Testis (tissue), 2 donors: ENCODE data around the gene WDR6.

Source experiments
- POLR2A ChIP-seq: fragments of 450-650 bp; IDR thresholded peaks from one replicate; pipeline ENCODE4 v1.6.1; 2017; ENCODE audit warnings: antibody characterized with exemption, mild to moderate bottlenecking, moderate library complexity
- TF ChIP-seq, protein P1 (sequence below), 3 experiments: fragments of 450-650 bp in 2 of 3; fragments of 200-600 bp in 1 of 3; sonication (generic) in 1 of 3; IDR thresholded peaks; one replicate each; pipeline ENCODE4 v1.5.1; 2016 to 2019; ENCODE audit warnings: antibody characterized with exemption in 3 of 3, mild to moderate bottlenecking in 2 of 3, moderate library complexity in 1 of 3

DNA sequence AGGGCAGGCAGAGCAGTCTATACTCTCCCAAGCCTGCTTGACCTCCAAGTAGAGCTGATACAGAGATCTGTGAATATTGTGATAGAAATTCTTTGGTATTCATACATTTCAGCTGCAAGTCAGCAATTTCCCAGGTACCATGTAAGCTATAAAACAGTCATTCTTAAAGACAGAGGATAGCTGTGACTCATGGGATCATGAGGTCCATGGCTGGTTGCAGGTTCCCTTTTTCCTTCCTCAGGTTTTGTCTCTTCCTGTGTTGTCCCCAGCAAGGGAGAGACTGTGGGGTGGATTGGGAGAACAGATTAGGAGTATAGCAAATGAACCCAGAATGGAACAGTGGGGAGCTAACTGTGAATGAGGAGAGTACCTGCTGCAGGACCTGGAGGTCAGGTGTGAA lies 22.5 kb upstream of the WDR6 start:
- TF ChIP-seq, protein P1, sequence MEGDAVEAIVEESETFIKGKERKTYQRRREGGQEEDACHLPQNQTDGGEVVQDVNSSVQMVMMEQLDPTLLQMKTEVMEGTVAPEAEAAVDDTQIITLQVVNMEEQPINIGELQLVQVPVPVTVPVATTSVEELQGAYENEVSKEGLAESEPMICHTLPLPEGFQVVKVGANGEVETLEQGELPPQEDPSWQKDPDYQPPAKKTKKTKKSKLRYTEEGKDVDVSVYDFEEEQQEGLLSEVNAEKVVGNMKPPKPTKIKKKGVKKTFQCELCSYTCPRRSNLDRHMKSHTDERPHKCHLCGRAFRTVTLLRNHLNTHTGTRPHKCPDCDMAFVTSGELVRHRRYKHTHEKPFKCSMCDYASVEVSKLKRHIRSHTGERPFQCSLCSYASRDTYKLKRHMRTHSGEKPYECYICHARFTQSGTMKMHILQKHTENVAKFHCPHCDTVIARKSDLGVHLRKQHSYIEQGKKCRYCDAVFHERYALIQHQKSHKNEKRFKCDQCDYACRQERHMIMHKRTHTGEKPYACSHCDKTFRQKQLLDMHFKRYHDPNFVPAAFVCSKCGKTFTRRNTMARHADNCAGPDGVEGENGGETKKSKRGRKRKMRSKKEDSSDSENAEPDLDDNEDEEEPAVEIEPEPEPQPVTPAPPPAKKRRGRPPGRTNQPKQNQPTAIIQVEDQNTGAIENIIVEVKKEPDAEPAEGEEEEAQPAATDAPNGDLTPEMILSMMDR (IDR thresholded peaks at IDR 0.05), result no peak
- TF ChIP-seq POLR2A, result no peak
